Measurements from ENCODE around the gene ZNHIT2.

Gene ZNHIT2

DNA sequence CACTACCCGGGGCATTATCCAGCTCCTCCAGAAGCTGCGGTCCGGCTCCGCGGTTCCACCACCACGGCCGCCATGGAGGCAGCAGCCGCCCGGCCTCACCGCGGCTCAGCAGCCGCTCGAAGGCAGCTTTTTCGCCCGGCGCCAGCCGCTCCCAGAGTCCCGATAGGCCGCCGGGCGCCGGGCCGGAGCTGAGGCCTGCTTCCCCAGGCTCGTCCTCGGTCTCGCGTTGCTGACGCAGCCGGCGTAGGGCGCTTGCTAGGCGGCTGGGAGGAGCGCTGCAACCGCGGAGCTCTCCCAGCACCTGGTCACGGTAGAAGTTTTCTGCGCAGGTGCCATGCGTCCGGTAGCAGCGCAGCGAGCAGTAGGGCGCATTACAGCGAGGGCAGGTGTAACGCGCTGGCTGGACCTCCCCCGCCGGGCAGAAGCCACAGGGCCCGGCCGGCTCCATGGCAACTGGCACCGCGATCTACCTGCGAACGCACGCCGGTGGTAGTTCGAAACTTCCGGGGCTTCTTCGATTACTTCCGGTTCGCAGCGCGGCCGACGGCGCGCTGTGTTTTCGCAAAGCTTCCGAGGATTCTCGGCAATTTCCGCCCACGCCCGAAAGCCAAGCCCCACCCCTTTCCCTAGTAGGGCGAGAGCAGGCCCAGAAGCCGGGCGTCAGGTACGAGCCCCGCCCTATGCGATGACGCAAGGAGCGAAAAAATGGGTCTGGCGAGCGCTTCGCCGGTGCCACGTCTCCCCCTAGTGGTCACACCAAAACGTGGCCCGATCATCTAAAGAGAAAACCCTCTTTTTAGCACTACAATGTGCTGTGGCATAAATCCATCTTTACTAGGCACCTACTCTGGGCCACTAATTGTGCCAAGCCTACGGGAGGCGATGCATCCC is at the start of gene ZNHIT2:
ZNHIT2 (minus strand) TSS at position 496 of the 891 bp plus-strand sequence; CDS start at position 448, 48 bp downstream.
- no peaks in the 10 kb centered on the region for H4K20me1 ChIP-seq (ENCODE audit: insufficient read depth, low read length)
- peak within 1 kb of the TSS; percentile 62 for H3K4me2 ChIP-seq (ENCODE audit: low read length)
- peaks cover 43% of the 10 kb centered on the region for H3K36me3 ChIP-seq (replicated peaks; ENCODE audit: low read depth, low read length)
- H2AFZ ChIP-seq (ENCODE audit: low read depth, low read length): no peak within 1 kb of the TSS
- H3K9ac ChIP-seq (ENCODE audit: low read length): peak within 1 kb of the TSS; percentile 68
- H3K4me3 ChIP-seq (ENCODE audit: low read length): peak within 1 kb of the TSS; percentile 79
- peak within 1 kb of the TSS; percentile 59 for H3K27ac ChIP-seq (ENCODE audit: low read length)
- no peak for TF ChIP-seq EZH2phosphoT487 (IDR thresholded peaks at IDR 0.05; ENCODE audit: low read depth)
- TF ChIP-seq, protein P1, sequence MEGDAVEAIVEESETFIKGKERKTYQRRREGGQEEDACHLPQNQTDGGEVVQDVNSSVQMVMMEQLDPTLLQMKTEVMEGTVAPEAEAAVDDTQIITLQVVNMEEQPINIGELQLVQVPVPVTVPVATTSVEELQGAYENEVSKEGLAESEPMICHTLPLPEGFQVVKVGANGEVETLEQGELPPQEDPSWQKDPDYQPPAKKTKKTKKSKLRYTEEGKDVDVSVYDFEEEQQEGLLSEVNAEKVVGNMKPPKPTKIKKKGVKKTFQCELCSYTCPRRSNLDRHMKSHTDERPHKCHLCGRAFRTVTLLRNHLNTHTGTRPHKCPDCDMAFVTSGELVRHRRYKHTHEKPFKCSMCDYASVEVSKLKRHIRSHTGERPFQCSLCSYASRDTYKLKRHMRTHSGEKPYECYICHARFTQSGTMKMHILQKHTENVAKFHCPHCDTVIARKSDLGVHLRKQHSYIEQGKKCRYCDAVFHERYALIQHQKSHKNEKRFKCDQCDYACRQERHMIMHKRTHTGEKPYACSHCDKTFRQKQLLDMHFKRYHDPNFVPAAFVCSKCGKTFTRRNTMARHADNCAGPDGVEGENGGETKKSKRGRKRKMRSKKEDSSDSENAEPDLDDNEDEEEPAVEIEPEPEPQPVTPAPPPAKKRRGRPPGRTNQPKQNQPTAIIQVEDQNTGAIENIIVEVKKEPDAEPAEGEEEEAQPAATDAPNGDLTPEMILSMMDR (IDR thresholded peaks at IDR 0.05; ENCODE audit: low read depth, low read length): peak; percentile 94
- no peaks in the 10 kb centered on the region for H3K27me3 ChIP-seq (ENCODE audit: low read depth, low read length)
- H3K79me2 ChIP-seq (ENCODE audit: low read length): peaks cover 60% of the 10 kb centered on the region
- H3K9me3 ChIP-seq (ENCODE audit: insufficient read depth, low read length): no peaks in the 10 kb centered on the region
- H3K4me1 ChIP-seq (ENCODE audit: low read length): peaks cover 37% of the 10 kb centered on the region

DNA sequence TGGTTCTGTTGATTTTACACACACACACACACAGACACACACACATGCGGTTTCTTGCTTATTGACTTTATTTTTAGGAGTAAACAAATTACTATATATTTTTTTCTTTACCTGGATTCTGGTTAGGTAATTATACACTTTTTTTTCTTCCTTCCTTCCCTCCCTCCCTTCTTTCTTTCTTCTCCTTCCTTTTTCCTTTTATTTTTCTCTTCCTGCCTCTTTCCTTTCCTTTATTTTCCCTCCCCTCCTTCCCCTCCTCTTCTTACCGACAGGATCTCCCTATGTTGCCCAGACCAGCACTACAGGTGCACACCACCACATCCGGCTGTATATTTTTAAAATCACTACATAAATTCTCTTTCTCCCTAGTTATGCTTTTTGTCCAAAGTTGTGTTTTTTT is 49.4 kb upstream of the ZNHIT2 start:
- H3K36me3 ChIP-seq (replicated peaks; ENCODE audit: low read depth, low read length): no peaks in the 10 kb centered on the region
- H2AFZ ChIP-seq (ENCODE audit: low read depth, low read length): no peak overlapping the region
- TF ChIP-seq EZH2phosphoT487 (IDR thresholded peaks at IDR 0.05; ENCODE audit: low read depth): no peak
- TF ChIP-seq, protein P1 (IDR thresholded peaks at IDR 0.05; ENCODE audit: low read depth, low read length): no peak
- no peak overlapping the region for H3K27ac ChIP-seq (ENCODE audit: low read length)
- no peaks in the 10 kb centered on the region for H3K79me2 ChIP-seq (ENCODE audit: low read length)
- no peak overlapping the region for H3K4me3 ChIP-seq (ENCODE audit: low read length)
- H3K4me2 ChIP-seq (ENCODE audit: low read length): no peak overlapping the region
- no peaks in the 10 kb centered on the region for H3K9me3 ChIP-seq (ENCODE audit: insufficient read depth, low read length)
- H3K27me3 ChIP-seq (ENCODE audit: low read depth, low read length): no peaks in the 10 kb centered on the region
- no peak overlapping the region for H3K9ac ChIP-seq (ENCODE audit: low read length)
- H4K20me1 ChIP-seq (ENCODE audit: insufficient read depth, low read length): no peaks in the 10 kb centered on the region
- no peaks in the 10 kb centered on the region for H3K4me1 ChIP-seq (ENCODE audit: low read length)

DNA sequence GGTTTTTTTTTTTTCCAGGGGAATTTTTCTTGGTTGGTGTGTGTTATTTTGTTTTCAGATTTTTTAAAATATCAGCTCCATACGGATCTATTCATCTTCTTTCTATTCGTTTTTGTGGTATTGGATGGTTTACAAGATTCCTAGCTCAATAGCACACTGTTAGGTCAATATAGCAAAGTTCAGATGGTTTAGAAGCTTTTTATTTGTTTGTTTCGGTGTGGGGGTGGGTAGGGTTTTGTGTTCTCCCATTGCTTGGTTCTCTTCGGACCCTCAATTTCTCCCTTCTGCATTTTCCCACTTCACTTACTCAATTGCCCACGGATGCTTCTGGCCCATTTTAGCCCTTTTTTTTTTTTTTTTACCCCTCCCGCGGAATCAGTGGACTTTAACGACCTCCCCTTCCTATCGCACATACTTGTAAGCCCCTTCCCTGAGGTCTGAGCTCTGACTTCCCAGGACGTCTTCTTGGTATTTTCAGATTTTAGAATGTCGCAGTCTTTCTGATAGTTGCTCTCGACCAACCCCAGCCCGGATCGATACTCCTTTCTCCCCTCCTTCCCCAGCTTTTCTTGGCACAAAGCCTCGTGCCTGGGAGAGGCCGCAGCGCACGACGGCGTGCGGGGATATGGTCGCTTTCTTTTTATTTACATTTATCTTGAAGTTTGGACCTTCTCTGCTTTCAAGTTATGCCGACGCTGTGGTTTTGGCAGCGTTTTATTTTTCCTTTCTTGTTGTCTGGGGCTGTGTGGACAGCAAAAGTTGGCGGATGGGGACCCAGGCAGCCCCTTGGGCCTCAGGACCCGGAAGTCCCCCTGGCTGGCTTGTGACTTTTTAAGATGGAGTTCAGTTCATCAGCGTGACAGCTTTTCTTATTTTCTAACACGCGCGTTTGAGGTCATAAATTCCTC is 48.2 kb upstream of the ZNHIT2 start:
- no peaks in the 10 kb centered on the region for H3K4me1 ChIP-seq (ENCODE audit: low read length)
- no peak overlapping the region for H3K4me3 ChIP-seq (ENCODE audit: low read length)
- TF ChIP-seq, protein P1 (IDR thresholded peaks at IDR 0.05; ENCODE audit: low read depth, low read length): no peak
- no peak for TF ChIP-seq EZH2phosphoT487 (IDR thresholded peaks at IDR 0.05; ENCODE audit: low read depth)
- no peaks in the 10 kb centered on the region for H3K9me3 ChIP-seq (ENCODE audit: insufficient read depth, low read length)
- no peaks in the 10 kb centered on the region for H3K79me2 ChIP-seq (ENCODE audit: low read length)
- H3K27ac ChIP-seq (ENCODE audit: low read length): no peak overlapping the region
- H3K9ac ChIP-seq (ENCODE audit: low read length): no peak overlapping the region
- no peaks in the 10 kb centered on the region for H3K27me3 ChIP-seq (ENCODE audit: low read depth, low read length)
- no peaks in the 10 kb centered on the region for H3K36me3 ChIP-seq (replicated peaks; ENCODE audit: low read depth, low read length)
- no peak overlapping the region for H2AFZ ChIP-seq (ENCODE audit: low read depth, low read length)
- H3K4me2 ChIP-seq (ENCODE audit: low read length): no peak overlapping the region
- no peaks in the 10 kb centered on the region for H4K20me1 ChIP-seq (ENCODE audit: insufficient read depth, low read length)

DNA sequence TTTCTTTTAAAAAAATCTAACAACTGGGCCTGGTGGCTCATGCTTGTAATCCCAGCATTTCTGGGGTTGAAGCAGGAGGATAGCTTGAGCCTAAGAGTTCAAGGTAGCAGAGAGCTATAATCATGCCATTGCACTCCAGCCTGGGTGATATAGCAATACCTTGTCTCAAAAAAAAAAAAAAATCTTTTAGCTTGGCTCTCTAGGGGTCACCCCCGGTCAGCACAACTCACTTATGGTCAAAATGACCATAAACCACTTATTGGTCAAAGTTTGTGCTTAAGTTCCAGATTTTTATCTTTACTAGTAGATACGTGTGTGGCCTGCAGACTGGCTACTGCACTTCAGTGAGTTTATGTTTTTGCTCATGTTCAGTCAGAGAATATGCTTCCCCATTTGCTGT is 46.2 kb upstream of the ZNHIT2 start:
- H2AFZ ChIP-seq (ENCODE audit: low read depth, low read length): no peak overlapping the region

More for the DNA sequence above, 46.2 kb upstream of the ZNHIT2 start:
- no peaks in the 10 kb centered on the region for H3K79me2 ChIP-seq (ENCODE audit: low read length)
- H3K36me3 ChIP-seq (replicated peaks; ENCODE audit: low read depth, low read length): no peaks in the 10 kb centered on the region
- no peaks in the 10 kb centered on the region for H3K27me3 ChIP-seq (ENCODE audit: low read depth, low read length)
- H3K4me1 ChIP-seq (ENCODE audit: low read length): peaks cover 9% of the 10 kb centered on the region
- H3K4me2 ChIP-seq (ENCODE audit: low read length): no peak overlapping the region
- no peaks in the 10 kb centered on the region for H3K9me3 ChIP-seq (ENCODE audit: insufficient read depth, low read length)
- H3K27ac ChIP-seq (ENCODE audit: low read length): no peak overlapping the region
- no peak overlapping the region for H3K4me3 ChIP-seq (ENCODE audit: low read length)
- H4K20me1 ChIP-seq (ENCODE audit: insufficient read depth, low read length): no peaks in the 10 kb centered on the region
- TF ChIP-seq, protein P1 (IDR thresholded peaks at IDR 0.05; ENCODE audit: low read depth, low read length): no peak
- TF ChIP-seq EZH2phosphoT487 (IDR thresholded peaks at IDR 0.05; ENCODE audit: low read depth): no peak
- no peak overlapping the region for H3K9ac ChIP-seq (ENCODE audit: low read length)
